ENCODE measurements around the gene STMN1.

The STMN1 gene

GRCh38 chr1:25869909-25870606, 36.2 kb downstream of the STMN1 start:
- H3K36me3 ChIP-seq (ENCODE audit: insufficient read depth, low read length), result no peaks in the 10 kb centered on the region
- H3K79me2 ChIP-seq (ENCODE audit: control insufficient read depth, insufficient read depth, low read length, unreplicated experiment), result peaks cover 16% of the 10 kb centered on the region
- no peak overlapping the region for H2AFZ ChIP-seq (ENCODE audit: low read length, unreplicated experiment)
- H3K4me3 ChIP-seq (ENCODE audit: low read depth, low read length), result no peak overlapping the region
- H3K27ac ChIP-seq (ENCODE audit: low read depth, low read length), result no peak overlapping the region
- H3K27me3 ChIP-seq (ENCODE audit: insufficient read depth, low read length), result no peaks in the 10 kb centered on the region
- peaks cover 16% of the 10 kb centered on the region for H3K4me1 ChIP-seq (ENCODE audit: control insufficient read depth, insufficient read depth, low read length, unreplicated experiment)

DNA sequence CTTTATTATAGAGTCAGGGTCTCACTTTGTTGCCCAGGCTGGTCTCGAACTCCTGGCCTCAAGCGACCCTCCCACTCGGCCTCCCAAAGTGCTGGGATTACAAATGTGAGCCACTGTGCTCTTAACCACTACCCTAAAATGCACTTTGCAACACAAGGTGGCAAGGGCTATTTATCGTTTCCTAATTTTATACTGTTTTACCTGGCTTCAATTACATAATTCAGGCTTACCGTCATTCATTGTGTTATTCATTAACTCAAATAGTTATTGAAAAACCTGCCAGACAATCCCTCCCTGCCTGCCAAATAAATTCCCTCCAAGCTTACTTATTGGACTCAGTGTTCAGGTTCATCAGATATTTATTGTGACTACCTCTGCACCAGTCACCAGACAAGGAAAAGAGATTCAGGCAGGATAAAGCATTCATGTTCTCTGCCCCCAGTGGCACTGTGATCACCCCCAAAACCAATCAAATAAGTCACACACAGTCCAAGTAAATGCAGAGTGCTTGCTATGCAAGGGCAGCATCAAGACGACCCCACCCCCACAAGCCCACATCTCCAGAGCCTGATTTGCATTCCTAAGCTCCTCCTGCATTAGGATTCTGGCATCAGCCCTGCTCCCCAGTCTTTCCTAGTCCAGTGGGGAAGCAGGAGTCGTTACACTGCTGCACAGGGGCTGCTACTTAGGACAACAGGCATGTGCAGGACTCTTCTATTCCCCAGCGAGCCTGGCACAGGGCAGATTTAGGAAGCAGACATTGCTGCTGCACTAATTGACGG, 38.8 kb downstream of the STMN1 start:
- peaks cover 4% of the 10 kb centered on the region for H3K79me2 ChIP-seq (ENCODE audit: control insufficient read depth, insufficient read depth, low read length, unreplicated experiment)
- no peak overlapping the region for H2AFZ ChIP-seq (ENCODE audit: low read length, unreplicated experiment)
- no peak overlapping the region for H3K4me3 ChIP-seq (ENCODE audit: low read depth, low read length)
- peaks cover 6% of the 10 kb centered on the region for H3K36me3 ChIP-seq (ENCODE audit: insufficient read depth, low read length)
- H3K27ac ChIP-seq (ENCODE audit: low read depth, low read length), result no peak overlapping the region
- H3K27me3 ChIP-seq (ENCODE audit: insufficient read depth, low read length), result no peaks in the 10 kb centered on the region
- no peaks in the 10 kb centered on the region for H3K4me1 ChIP-seq (ENCODE audit: control insufficient read depth, insufficient read depth, low read length, unreplicated experiment)

DNA sequence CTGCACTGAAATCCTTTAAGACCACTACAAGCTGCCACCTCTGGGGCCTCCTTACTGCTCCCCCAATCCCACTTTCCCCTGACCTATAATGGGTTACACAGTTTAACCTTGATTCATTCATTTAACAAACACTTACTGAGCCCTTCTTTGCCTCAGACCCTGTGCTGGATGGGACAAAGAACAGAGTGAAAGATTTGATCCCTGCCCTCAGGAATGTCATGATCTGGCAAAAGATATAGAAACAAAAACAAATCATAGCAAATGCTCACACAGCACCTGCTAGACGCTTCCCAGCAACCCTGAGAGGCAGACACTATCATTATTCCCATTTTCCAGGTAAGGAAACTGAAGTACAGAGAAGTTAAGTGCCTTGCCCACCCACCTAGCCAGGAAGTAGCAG, 39.9 kb downstream of the STMN1 start:
- H3K79me2 ChIP-seq (ENCODE audit: control insufficient read depth, insufficient read depth, low read length, unreplicated experiment), result no peaks in the 10 kb centered on the region
- no peak overlapping the region for H2AFZ ChIP-seq (ENCODE audit: low read length, unreplicated experiment)
- no peaks in the 10 kb centered on the region for H3K27me3 ChIP-seq (ENCODE audit: insufficient read depth, low read length)
- no peak overlapping the region for H3K27ac ChIP-seq (ENCODE audit: low read depth, low read length)
- H3K36me3 ChIP-seq (ENCODE audit: insufficient read depth, low read length), result peaks cover 7% of the 10 kb centered on the region
- peaks cover 2% of the 10 kb centered on the region for H3K4me1 ChIP-seq (ENCODE audit: control insufficient read depth, insufficient read depth, low read length, unreplicated experiment)
- no peak overlapping the region for H3K4me3 ChIP-seq (ENCODE audit: low read depth, low read length)

DNA sequence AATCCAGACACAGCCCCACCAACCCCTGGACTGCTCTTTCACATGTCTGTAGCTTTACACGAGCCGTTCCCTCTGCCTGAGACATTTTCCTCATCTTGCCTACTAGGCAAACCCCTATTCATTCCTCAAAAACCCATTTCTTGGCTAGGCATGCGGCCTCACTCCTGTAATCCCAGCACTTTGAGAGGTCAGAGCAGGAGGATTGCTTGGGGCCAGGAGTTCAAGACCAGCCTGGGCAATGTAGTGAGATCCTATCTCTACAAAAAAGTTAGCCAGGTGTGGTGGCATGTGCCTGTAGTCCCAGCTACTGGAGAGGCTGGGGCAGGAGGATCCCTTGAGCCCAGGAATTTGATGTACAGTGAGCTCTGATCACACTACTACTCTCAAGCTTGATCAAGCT, 41.8 kb downstream of the STMN1 start:
- H3K4me1 ChIP-seq (ENCODE audit: control insufficient read depth, insufficient read depth, low read length, unreplicated experiment), result peaks cover 8% of the 10 kb centered on the region
- peaks cover 4% of the 10 kb centered on the region for H3K79me2 ChIP-seq (ENCODE audit: control insufficient read depth, insufficient read depth, low read length, unreplicated experiment)
- no peaks in the 10 kb centered on the region for H3K27me3 ChIP-seq (ENCODE audit: insufficient read depth, low read length)
- H3K27ac ChIP-seq (ENCODE audit: low read depth, low read length), result no peak overlapping the region
- H3K4me3 ChIP-seq (ENCODE audit: low read depth, low read length), result no peak overlapping the region
- H2AFZ ChIP-seq (ENCODE audit: low read length, unreplicated experiment), result no peak overlapping the region
- peaks cover 7% of the 10 kb centered on the region for H3K36me3 ChIP-seq (ENCODE audit: insufficient read depth, low read length)

GRCh38 chr1:25863486-25864262, 42.5 kb downstream of the STMN1 start:
- peaks cover 8% of the 10 kb centered on the region for H3K4me1 ChIP-seq (ENCODE audit: control insufficient read depth, insufficient read depth, low read length, unreplicated experiment)
- no peaks in the 10 kb centered on the region for H3K27me3 ChIP-seq (ENCODE audit: insufficient read depth, low read length)
- H3K36me3 ChIP-seq (ENCODE audit: insufficient read depth, low read length), result peaks cover 7% of the 10 kb centered on the region
- H3K4me3 ChIP-seq (ENCODE audit: low read depth, low read length), result no peak overlapping the region
- peaks cover 8% of the 10 kb centered on the region for H3K79me2 ChIP-seq (ENCODE audit: control insufficient read depth, insufficient read depth, low read length, unreplicated experiment)
- no peak overlapping the region for H3K27ac ChIP-seq (ENCODE audit: low read depth, low read length)
- H2AFZ ChIP-seq (ENCODE audit: low read length, unreplicated experiment), result no peak overlapping the region

- no peak overlapping the region for H3K27ac ChIP-seq (ENCODE audit: low read depth, low read length)
- H3K36me3 ChIP-seq (ENCODE audit: insufficient read depth, low read length), result peaks cover 7% of the 10 kb centered on the region
- H3K27me3 ChIP-seq (ENCODE audit: insufficient read depth, low read length), result no peaks in the 10 kb centered on the region
- H2AFZ ChIP-seq (ENCODE audit: low read length, unreplicated experiment), result no peak overlapping the region
- peaks cover 15% of the 10 kb centered on the region for H3K79me2 ChIP-seq (ENCODE audit: control insufficient read depth, insufficient read depth, low read length, unreplicated experiment)
- H3K4me3 ChIP-seq (ENCODE audit: low read depth, low read length), result no peak overlapping the region
- H3K4me1 ChIP-seq (ENCODE audit: control insufficient read depth, insufficient read depth, low read length, unreplicated experiment), result peaks cover 13% of the 10 kb centered on the region
Measured at GRCh38 chr1:25862785-25863485, 43.3 kb downstream of the STMN1 start.

GRCh38 chr1:25861316-25862286, 44.6 kb downstream of the STMN1 start:
- Histone ChIP-seq H3K27me3 (ENCODE audit: insufficient read depth, low read length) (no peaks in the 10 kb centered on the region), H3K4me1 (ENCODE audit: control insufficient read depth, insufficient read depth, low read length, unreplicated experiment) (peaks cover 13% of the 10 kb centered on the region), H3K4me3 (ENCODE audit: low read depth, low read length) (no peak overlapping the region), H2AFZ (ENCODE audit: low read length, unreplicated experiment) (no peak overlapping the region), H3K27ac (ENCODE audit: low read depth, low read length) (no peak overlapping the region), H3K36me3 (ENCODE audit: insufficient read depth, low read length) (peaks cover 7% of the 10 kb centered on the region), H3K79me2 (ENCODE audit: control insufficient read depth, insufficient read depth, low read length, unreplicated experiment) (peaks cover 18% of the 10 kb centered on the region)

DNA sequence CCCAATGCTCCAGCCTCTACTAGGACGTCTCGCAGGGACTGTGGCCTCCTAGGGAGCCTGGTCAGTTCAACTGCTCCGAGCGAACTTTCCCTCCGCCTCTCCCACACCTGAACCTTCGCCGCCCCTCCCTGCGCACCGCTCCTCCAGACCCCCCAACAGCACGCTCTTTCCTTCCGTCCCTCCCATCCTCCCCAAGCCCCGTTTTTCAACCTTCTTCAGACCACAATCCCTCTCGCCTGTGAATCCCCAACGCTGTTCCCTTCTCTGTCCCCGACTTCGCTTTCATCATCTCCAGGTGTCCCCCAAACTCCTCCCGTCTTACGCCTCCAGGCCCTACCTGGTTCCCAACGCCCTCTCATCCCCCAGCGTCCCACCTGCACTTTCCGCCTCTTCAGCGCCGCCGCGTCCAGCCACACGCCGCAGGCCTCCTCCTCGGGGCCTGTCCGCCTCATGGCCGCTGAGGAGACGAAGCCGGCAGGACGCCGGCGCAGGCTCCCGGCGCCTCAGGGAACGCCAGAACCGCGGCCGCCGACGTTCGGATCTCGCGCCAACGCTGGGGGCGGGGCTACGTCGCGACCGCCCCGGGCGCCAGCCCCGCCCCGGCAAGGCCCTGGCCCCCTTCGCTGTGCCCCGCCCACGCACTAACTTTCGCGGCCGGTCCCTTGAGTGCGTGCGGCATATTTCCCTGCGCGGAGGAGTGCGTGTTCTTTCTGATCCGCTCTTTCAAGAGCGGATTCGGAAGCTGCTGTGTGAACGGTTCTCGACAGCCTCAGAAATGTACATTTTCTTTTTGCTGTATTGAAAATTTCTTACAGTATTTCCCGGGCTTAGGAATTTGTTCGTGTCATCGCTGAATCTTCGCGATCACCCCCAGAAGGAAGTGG, 47.1 kb downstream of the STMN1 start, which contains the start of gene AUNIP:
AUNIP (minus strand) TSS at position 552 of the 884 bp plus-strand sequence; CDS start at position 452, 100 bp downstream.
- H3K79me2 ChIP-seq (ENCODE audit: control insufficient read depth, insufficient read depth, low read length, unreplicated experiment), result peaks cover 31% of the 10 kb centered on the region
- peak within 1 kb of the TSS; percentile 92 for H3K4me3 ChIP-seq (ENCODE audit: low read depth, low read length)
- H3K4me1 ChIP-seq (ENCODE audit: control insufficient read depth, insufficient read depth, low read length, unreplicated experiment), result peaks cover 13% of the 10 kb centered on the region
- peak within 1 kb of the TSS; percentile 63 for H2AFZ ChIP-seq (ENCODE audit: low read length, unreplicated experiment)
- H3K27ac ChIP-seq (ENCODE audit: low read depth, low read length), result peak within 1 kb of the TSS; percentile 69
- no peaks in the 10 kb centered on the region for H3K27me3 ChIP-seq (ENCODE audit: insufficient read depth, low read length)
- peaks cover 7% of the 10 kb centered on the region for H3K36me3 ChIP-seq (ENCODE audit: insufficient read depth, low read length)

- no peaks in the 10 kb centered on the region for H3K27me3 ChIP-seq (ENCODE audit: insufficient read depth, low read length)
- H3K36me3 ChIP-seq (ENCODE audit: insufficient read depth, low read length), result peaks cover 7% of the 10 kb centered on the region
- H3K79me2 ChIP-seq (ENCODE audit: control insufficient read depth, insufficient read depth, low read length, unreplicated experiment), result peaks cover 33% of the 10 kb centered on the region
- peaks cover 13% of the 10 kb centered on the region for H3K4me1 ChIP-seq (ENCODE audit: control insufficient read depth, insufficient read depth, low read length, unreplicated experiment)
- peak overlapping the region; percentile 61 for H2AFZ ChIP-seq (ENCODE audit: low read length, unreplicated experiment)
- no peak overlapping the region for H3K27ac ChIP-seq (ENCODE audit: low read depth, low read length)
- peak overlapping the region; percentile 92 for H3K4me3 ChIP-seq (ENCODE audit: low read depth, low read length)
Measured at GRCh38 chr1:25858494-25858893, 47.7 kb downstream of the STMN1 start.

Data from ACC112 (cell line).